Lung (tissue), 12 donors: Measurements from ENCODE around the gene TEAD1. TPM values are rescaled to one million over a fixed set of nuclear protein-coding genes. Genes with fewer than 3 reads are reported as not detected.

Source experiments
- ATAC-seq: fragments of 200-7000 bp; cut with Tn5 transposase; one replicate; pipeline ENCODE4 v1.9.1; 2020; ENCODE audit warnings: moderate number of reproducible peaks; ENCODE audit not compliant: insufficient read depth, low FRiP score
- DNase-seq, 3 donors: peaks; one replicate each; pipeline ENCODE4 v3.0.0-alpha.2; 2013 to 2017
- H3K27ac ChIP-seq, 2 donors: one replicate each; pipeline ENCODE4 v1.5.1; 2013; ENCODE audit warnings: mild to moderate bottlenecking in 2 of 2, moderate library complexity in 2 of 2, control low read depth in 1 of 2, inconsistent platforms in 1 of 2, low read depth in 1 of 2, low read length in 1 of 2
- H3K27me3 ChIP-seq, 3 donors: one replicate each; pipeline ENCODE4 v1.5.1; 2013; ENCODE audit warnings: low read length in 2 of 3; ENCODE audit not compliant: control insufficient read depth in 3 of 3, insufficient read depth in 3 of 3
- H3K36me3 ChIP-seq, 4 donors: one replicate each; pipeline ENCODE4 v1.5.1; 2013; ENCODE audit warnings: low read length in 4 of 4, mild to moderate bottlenecking in 1 of 4, moderate library complexity in 1 of 4; ENCODE audit not compliant: control insufficient read depth in 4 of 4, insufficient read depth in 4 of 4
- H3K4me1 ChIP-seq, 5 donors: one replicate each; pipeline ENCODE4 v1.5.1; 2013; ENCODE audit warnings: low read length in 5 of 5, mild to moderate bottlenecking in 2 of 5, moderate library complexity in 1 of 5; ENCODE audit not compliant: control insufficient read depth in 5 of 5, insufficient read depth in 5 of 5
- H3K4me3 ChIP-seq: one replicate; pipeline ENCODE4 v1.5.1; 2013; ENCODE audit warnings: mild to moderate bottlenecking, control low read depth, moderate library complexity
- H3K9ac ChIP-seq, 2 donors: one replicate each; pipeline ENCODE4 v1.5.1; 2013; ENCODE audit warnings: low read length in 2 of 2, control low read depth in 1 of 2; ENCODE audit not compliant: insufficient read depth in 1 of 2
- H3K9me3 ChIP-seq, 4 donors: one replicate each; pipeline ENCODE4 v1.5.1; 2013; ENCODE audit warnings: low read length in 3 of 4, mild to moderate bottlenecking in 1 of 4, moderate library complexity in 1 of 4; ENCODE audit not compliant: control insufficient read depth in 4 of 4, insufficient read depth in 3 of 4
- CTCF ChIP-seq: IDR thresholded peaks from 2 replicates; pipeline ENCODE4 v1.5.1; 2012; ENCODE audit warnings: mild to moderate bottlenecking; ENCODE audit errors: control extremely low read depth, extremely low read depth
- WGBS, 2 donors: extraction: QIAGEN DNeasy Blood & Tissue Kit; methylation state at CpG; one replicate each; pipeline ENCODE4 v1.1.7; 2013; 5-methylcytosine and 5-hydroxymethylcytosine counted together
- polyA plus RNA-seq, 2 donors: library from polyadenylated mRNA; stranded (reverse); fragments of 200-250 nt; gene quantifications; one replicate each; pipeline ENCODE4 v1.2.1, GENCODE V29; 2013
- total RNA-seq, 2 donors: library from RNA; depleted of rRNA in 1 of 2; stranded (reverse); fragments of >200 nt in 1 of 2; gene quantifications; one replicate each; pipeline ENCODE4 v1.2.1, GENCODE V29; 2014 to 2021
- donor health status: control.
- donor health status: control.
- donor health status: Bipolar disorder and iron deficiency.
- donor health status: healthy.
- donor health status: DM: yes; HTN: yes; CAD: no.

The TEAD1 gene
- total and polyA plus RNA-seq, 4 donors: 7.7 to 141 (median 38.8) TPM

- WGBS, 2 donors: 88 to 92% methylated on average over 7 of the region's 7 CpGs
- Histone ChIP-seq H3K36me3 (peaks cover 8 to 28% (median 19%) of the 10 kb centered on the region in 4 donors), H3K27ac (no peak overlapping the region), H3K27me3 (no peaks in the 10 kb centered on the region), H3K9me3 (no peaks in the 10 kb centered on the region), H3K4me1 (peaks cover 0 to 4% (median 0%) of the 10 kb centered on the region in 5 donors), H3K4me3 (no peak overlapping the region), H3K9ac (no peak overlapping the region)
- no peak for TF ChIP-seq CTCF
- DNase-seq (no peak), ATAC-seq (no peak)
These were observed 227.8 kb downstream of the TEAD1 start for GRCh38 chr11:12901874-12902481.

GRCh38 chr11:12902791-12903486, 228.7 kb downstream of the TEAD1 start:
- 66 to 84% methylated on average over 6 of the region's 6 CpGs for WGBS, 2 donors
- TF ChIP-seq CTCF: no peak
- no peak overlapping the region for H3K4me3 ChIP-seq
- H3K4me1 ChIP-seq: peaks cover 0 to 4% (median 0%) of the 10 kb centered on the region in 5 donors
- no peak for ATAC-seq
- H3K27me3 ChIP-seq: no peaks in the 10 kb centered on the region
- no peak overlapping the region for H3K9ac ChIP-seq
- no peak for DNase-seq
- no peak overlapping the region for H3K27ac ChIP-seq
- H3K36me3 ChIP-seq: peaks cover 10 to 24% (median 18%) of the 10 kb centered on the region in 4 donors
- no peaks in the 10 kb centered on the region for H3K9me3 ChIP-seq

GRCh38 chr11:12905435-12905834, 231.2 kb downstream of the TEAD1 start:
- ATAC-seq (no peak), DNase-seq (no peak)
- no peak overlapping the region for H3K9ac ChIP-seq
- no peak for TF ChIP-seq CTCF
- no peaks in the 10 kb centered on the region for H3K27me3 ChIP-seq
- peaks cover 8 to 16% (median 14%) of the 10 kb centered on the region in 4 donors for H3K36me3 ChIP-seq
- H3K27ac ChIP-seq: no peak overlapping the region
- no peak overlapping the region for H3K4me3 ChIP-seq
- H3K9me3 ChIP-seq: no peaks in the 10 kb centered on the region
- WGBS, 2 donors: 90 to 97% methylated on average over 4 of the region's 4 CpGs
- peaks cover 0 to 4% (median 0%) of the 10 kb centered on the region in 5 donors for H3K4me1 ChIP-seq
